IMR-90 (cell line): ENCODE results near the gene USH2A. TPM values are rescaled to one million over a fixed set of nuclear protein-coding genes. Genes with fewer than 3 reads are reported as not detected.

Experiments
- ATAC-seq: fragments of 200-7000 bp; cut with Tn5 transposase; 2 replicates; pipeline ENCODE4 v1.9.1; 2020; ENCODE audit warnings: low read depth, mild to moderate bottlenecking, moderate library complexity
- BruUV-seq: library from RNA; stranded (reverse); fragments of 400-500 nt; replicated peaks from 2 replicates; lab custom pipeline; 2021; lab: Mats Ljungman, UMichigan
- CTCF ChIA-PET: fragments of 300-600 bp; formaldehyde crosslinking; extraction: SDS; loops from one replicate; lab custom pipeline; 2021; ENCODE audit warnings: antibody characterized with exemption; lab: Yijun Ruan, JAX
- POLR2A ChIA-PET: fragments of 300-600 bp; sonication (Branson Sonifier 250); formaldehyde crosslinking; loops from one replicate; lab custom pipeline; 2022; ENCODE audit warnings: antibody characterized with exemption; ENCODE audit not compliant: unreplicated experiment; lab: Charles Lee
- DNase-seq: peaks from one replicate; pipeline ENCODE4 v3.0.0; 2013
- H2AFZ ChIP-seq: replicated peaks from 2 replicates; pipeline ENCODE3; 2013; ENCODE audit warnings: low read length, mild to moderate bottlenecking; ENCODE audit not compliant: poor library complexity
- H2AK5ac ChIP-seq: 2 replicates; pipeline ENCODE4 v1.6.1; 2013; ENCODE audit warnings: low read depth, low read length, inconsistent platforms
- H2AK9ac ChIP-seq: replicated peaks from 2 replicates; pipeline ENCODE3; 2013; ENCODE audit warnings: mild to moderate bottlenecking, low read depth, low read length, moderate library complexity; ENCODE audit not compliant: poor library complexity
- H2BK120ac ChIP-seq: 2 replicates; pipeline ENCODE4 v1.6.1; 2013; ENCODE audit warnings: low read depth, low read length, inconsistent platforms
- H2BK15ac ChIP-seq: 3 replicates; pipeline ENCODE4 v1.6.1; 2013; ENCODE audit warnings: low read depth, low read length, inconsistent platforms
- H2BK20ac ChIP-seq: 2 replicates; pipeline ENCODE4 v1.6.1; 2013; ENCODE audit warnings: low read depth, mild to moderate bottlenecking, inconsistent platforms, low read length, moderate library complexity
- H2BK5ac ChIP-seq: 2 replicates; pipeline ENCODE4 v1.6.1; 2013; ENCODE audit warnings: mild to moderate bottlenecking, low read depth, low read length, inconsistent platforms; ENCODE audit not compliant: poor library complexity, severe bottlenecking
- H3K14ac ChIP-seq: replicated peaks from 2 replicates; pipeline ENCODE4 v1.6.1; 2013; ENCODE audit warnings: low read depth, low read length, inconsistent platforms
- H3K18ac ChIP-seq: 2 replicates; pipeline ENCODE4 v1.6.1; 2013; ENCODE audit warnings: low read depth, low read length, control low read depth
- H3K23ac ChIP-seq: 2 replicates; pipeline ENCODE4 v1.6.1; 2013; ENCODE audit warnings: low read depth, low read length, inconsistent platforms
- H3K27ac ChIP-seq: 2 replicates; pipeline ENCODE4 v1.5.1; 2013; ENCODE audit warnings: mild to moderate bottlenecking, control low read depth, low read length; ENCODE audit not compliant: insufficient read depth
- H3K27me3 ChIP-seq: 2 replicates; pipeline ENCODE4 v1.6.1; 2013; ENCODE audit warnings: low read length; ENCODE audit not compliant: control insufficient read depth, insufficient read depth
- H3K36me3 ChIP-seq: 2 replicates; pipeline ENCODE4 v1.6.1; 2013; ENCODE audit warnings: low read length, mixed read lengths; ENCODE audit not compliant: control insufficient read depth, insufficient read depth
- H3K4ac ChIP-seq: 2 replicates; pipeline ENCODE4 v1.6.1; 2013; ENCODE audit warnings: low read depth, low read length, inconsistent platforms
- H3K4me1 ChIP-seq: 2 replicates; pipeline ENCODE4 v1.6.1; 2013; ENCODE audit warnings: low read length, mixed read lengths; ENCODE audit not compliant: control insufficient read depth, insufficient read depth
- H3K4me2 ChIP-seq: 2 replicates; pipeline ENCODE4 v1.6.1; 2013; ENCODE audit warnings: low read depth, mild to moderate bottlenecking, control low read depth, low read length, moderate library complexity
- H3K4me3 ChIP-seq: 2 replicates; pipeline ENCODE4 v1.5.1; 2013; ENCODE audit warnings: low read depth, mild to moderate bottlenecking, control low read depth, low read length, moderate library complexity; ENCODE audit not compliant: insufficient read depth
- H3K56ac ChIP-seq: 2 replicates; pipeline ENCODE4 v1.6.1; 2013; ENCODE audit warnings: low read length, inconsistent platforms; ENCODE audit not compliant: insufficient read depth; ENCODE audit errors: extremely low read depth
- H3K79me1 ChIP-seq, 2 experiments: 2 replicates each; pipeline ENCODE4 v1.6.1; 2013; ENCODE audit warnings: low read length in 2 of 2, inconsistent platforms in 1 of 2, low read depth in 1 of 2
- H3K9ac ChIP-seq: 2 replicates; pipeline ENCODE4 v1.6.1; 2013; ENCODE audit warnings: low read depth, low read length, control low read depth
- H3K9me1 ChIP-seq: 2 replicates; pipeline ENCODE4 v1.6.1; 2013; ENCODE audit warnings: low read length, inconsistent platforms; ENCODE audit not compliant: insufficient read depth
- H3K9me3 ChIP-seq: 2 replicates; pipeline ENCODE4 v1.6.1; 2013; ENCODE audit warnings: low read length; ENCODE audit not compliant: control insufficient read depth, insufficient read depth
- H4K20me1 ChIP-seq: 2 replicates; pipeline ENCODE4 v1.6.1; 2013; ENCODE audit warnings: low read length, inconsistent platforms; ENCODE audit not compliant: insufficient read depth
- H4K5ac ChIP-seq: 2 replicates; pipeline ENCODE4 v1.6.1; 2013; ENCODE audit warnings: mild to moderate bottlenecking, low read depth, low read length, control low read depth
- H4K8ac ChIP-seq, 2 experiments: 2 replicates each; pipeline ENCODE4 v1.6.1; 2013; ENCODE audit warnings: low read depth in 2 of 2, low read length in 2 of 2, control low read depth in 1 of 2, inconsistent platforms in 1 of 2
- H4K91ac ChIP-seq: 2 replicates; pipeline ENCODE4 v1.6.1; 2013; ENCODE audit warnings: low read depth, low read length, inconsistent platforms; ENCODE audit not compliant: insufficient read depth
- BHLHE40 ChIP-seq: fragments of 150-350 bp; IDR thresholded peaks from 2 replicates; pipeline ENCODE4 v1.6.1; 2016; ENCODE audit warnings: mild to moderate bottlenecking, low read depth, low read length
- CEBPB ChIP-seq: IDR thresholded peaks from 2 replicates; pipeline ENCODE4 v1.6.1; 2012; ENCODE audit warnings: low read depth, low read length, improper control_type of control experiment
- MAFK ChIP-seq: IDR thresholded peaks from 2 replicates; pipeline ENCODE4 v1.6.1; 2012; ENCODE audit warnings: low read depth, low read length, improper control_type of control experiment
- MAZ ChIP-seq: IDR thresholded peaks from 2 replicates; pipeline ENCODE4 v1.6.1; 2012; ENCODE audit warnings: low read depth, mild to moderate bottlenecking, low read length, improper control_type of control experiment, moderate library complexity, borderline replicate concordance
- MXI1 ChIP-seq: IDR thresholded peaks from 2 replicates; pipeline ENCODE4 v1.6.1; 2012; ENCODE audit warnings: low read depth, mild to moderate bottlenecking, low read length, moderate library complexity, borderline replicate concordance
- NFE2L2 ChIP-seq: fragments of 150-350 bp; IDR thresholded peaks from 2 replicates; pipeline ENCODE4 v1.6.1; 2016; ENCODE audit warnings: low read depth, mild to moderate bottlenecking, low read length
- POLR2A ChIP-seq: IDR thresholded peaks from 2 replicates; pipeline ENCODE4 v1.6.1; 2012; ENCODE audit warnings: mild to moderate bottlenecking, low read depth, low read length
- RAD21 ChIP-seq: IDR thresholded peaks from 2 replicates; pipeline ENCODE4 v1.6.1; 2012; ENCODE audit warnings: low read length, improper control_type of control experiment
- RCOR1 ChIP-seq: IDR thresholded peaks from 2 replicates; pipeline ENCODE4 v1.6.1; 2012; ENCODE audit warnings: mild to moderate bottlenecking, low read length, improper control_type of control experiment; ENCODE audit not compliant: insufficient replicate concordance
- RFX5 ChIP-seq: IDR thresholded peaks from 2 replicates; pipeline ENCODE4 v1.8.0; 2012; ENCODE audit warnings: low read depth, mild to moderate bottlenecking, low read length, moderate library complexity
- SMC3 ChIP-seq: fragments of 150-350 bp; IDR thresholded peaks from 2 replicates; pipeline ENCODE4 v1.6.1; 2016; ENCODE audit warnings: low read depth, mild to moderate bottlenecking, antibody characterized with exemption, low read length, moderate library complexity
- USF2 ChIP-seq: fragments of 150-350 bp; IDR thresholded peaks from 2 replicates; pipeline ENCODE4 v1.6.1; 2017; ENCODE audit warnings: mild to moderate bottlenecking, antibody characterized with exemption, low read length, low read depth
- WGBS, 2 experiments: methylation state at CpG; one replicate each; pipeline versions ENCODE4 v1.1.5 to v1.1.7; 2013; ENCODE audit warnings: missing lambda C conversion rate in 2 of 2; ENCODE audit not compliant: insufficient read length in 1 of 2; ENCODE audit errors: extremely low coverage in 2 of 2; 5-methylcytosine and 5-hydroxymethylcytosine counted together
- dilution Hi-C: fragments of 300-500 bp; cut with HindIII; formaldehyde crosslinking; loops from one replicate; pipeline ENCODE4 v1.14.3; 2018; ENCODE audit warnings: low sequenced_read_pairs; ENCODE audit not compliant: unreplicated experiment
- in situ Hi-C: fragments of 300-500 bp; cut with MboI; formaldehyde crosslinking; loops from 3 replicates; pipeline ENCODE4 v1.14.3; 2019; ENCODE audit warnings: low sequenced_read_pairs, inconsistent platforms, mixed read lengths
- intact Hi-C: fragments of 100-400 bp; cut with micrococcal nuclease; formaldehyde crosslinking; loops from 2 replicates; pipeline ENCODE4 v1.10.0; 2022
- polyA plus RNA-seq, 3 experiments: library from polyadenylated mRNA; depleted of rRNA; stranded (reverse); fragments of >200 nt; gene quantifications; 2 replicates each; pipeline ENCODE4 v1.2.3, GENCODE V29; 2012; ENCODE audit warnings: low replicate concordance in 1 of 3
- total RNA-seq: library from RNA; depleted of rRNA; stranded (reverse); fragments of >200 nt; gene quantifications from 2 replicates; pipeline ENCODE4 v1.2.3, GENCODE V29; 2012
- TF ChIP-seq, protein P1 (sequence below): fragments of 150-350 bp; IDR thresholded peaks from 2 replicates; pipeline ENCODE4 v1.6.1; 2016; ENCODE audit warnings: low read depth, mild to moderate bottlenecking, low read length, moderate library complexity, borderline replicate concordance
- TF ChIP-seq, protein P2 (sequence below): conservative IDR thresholded peaks from 2 replicates; pipeline ENCODE4 v1.5.1; 2012; ENCODE audit warnings: mild to moderate bottlenecking, low read depth, low read length, improper control_type of control experiment

Gene USH2A
- total and polyA plus RNA-seq, 2 of the 4 experiments (the other 2 are of a cell fraction): under 0.01 to 0.02 TPM

DNA sequence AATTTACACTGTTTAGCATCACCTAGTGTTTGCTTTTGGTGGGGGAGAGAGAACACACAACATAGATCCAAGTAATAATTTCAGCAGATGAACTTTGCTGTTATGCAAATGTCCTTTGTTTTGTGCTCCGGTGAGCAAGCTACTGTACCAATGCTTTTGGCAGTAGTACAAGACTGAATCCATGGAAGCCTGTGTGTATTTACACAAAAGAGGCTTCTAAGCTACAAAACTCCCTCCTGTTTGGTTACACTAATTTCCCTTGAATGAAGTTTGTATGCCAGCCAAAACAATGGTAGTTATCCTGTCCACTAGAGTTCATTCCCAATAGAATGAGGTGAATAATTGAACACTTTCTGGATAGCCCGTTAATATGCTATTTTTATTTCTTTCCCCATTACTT, 535.6 kb downstream of the USH2A start:
- WGBS, 2 experiments: no CpG with 5 or more reads among the region's 2 CpGs
- ATAC-seq (no peak), DNase-seq (peak; percentile 27)
- Histone ChIP-seq H3K9me1 (no peaks in the 10 kb centered on the region), H2AFZ (no peak overlapping the region), H3K18ac (no peak overlapping the region), H2BK20ac (no peak overlapping the region), H3K36me3 (no peaks in the 10 kb centered on the region), H4K91ac (no peak overlapping the region), H4K8ac (no peak overlapping the region), H3K9ac (no peak overlapping the region), H3K4me3 (no peak overlapping the region), H2BK15ac (no peak overlapping the region), H2BK120ac (no peak overlapping the region), H3K23ac (no peak overlapping the region), H4K5ac (no peak overlapping the region), H4K20me1 (no peaks in the 10 kb centered on the region), H3K79me1 (no peaks in the 10 kb centered on the region), H3K56ac (no peak overlapping the region), H2AK9ac (no peak overlapping the region), H3K4me1 (no peaks in the 10 kb centered on the region), H3K14ac (no peak overlapping the region), H2AK5ac (no peak overlapping the region), H2BK5ac (no peak overlapping the region), H3K4me2 (no peak overlapping the region), H3K27me3 (no peaks in the 10 kb centered on the region), H3K4ac (no peak overlapping the region), H3K9me3 (no peaks in the 10 kb centered on the region), H3K27ac (no peak overlapping the region)
- ChIA-PET CTCF (interaction anchor here (0.6 to 1.2 kb wide), 2 partner anchors 15 to 1182 kb away, joined by 3 to 4 read pairs; no protein-coding TSS in a partner anchor), POLR2A (no interaction called here)
- in situ Hi-C loops (no loop called here), intact Hi-C loops (no loop called here), dilution Hi-C loops (no loop called here)
- TF ChIP-seq, protein P1, sequence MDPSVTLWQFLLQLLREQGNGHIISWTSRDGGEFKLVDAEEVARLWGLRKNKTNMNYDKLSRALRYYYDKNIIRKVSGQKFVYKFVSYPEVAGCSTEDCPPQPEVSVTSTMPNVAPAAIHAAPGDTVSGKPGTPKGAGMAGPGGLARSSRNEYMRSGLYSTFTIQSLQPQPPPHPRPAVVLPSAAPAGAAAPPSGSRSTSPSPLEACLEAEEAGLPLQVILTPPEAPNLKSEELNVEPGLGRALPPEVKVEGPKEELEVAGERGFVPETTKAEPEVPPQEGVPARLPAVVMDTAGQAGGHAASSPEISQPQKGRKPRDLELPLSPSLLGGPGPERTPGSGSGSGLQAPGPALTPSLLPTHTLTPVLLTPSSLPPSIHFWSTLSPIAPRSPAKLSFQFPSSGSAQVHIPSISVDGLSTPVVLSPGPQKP: no peak
- no peak for TF ChIP-seq MXI1
- TF ChIP-seq RCOR1: no peak
- no peak for TF ChIP-seq CEBPB
- no peak for TF ChIP-seq SMC3
- no peak for TF ChIP-seq BHLHE40
- TF ChIP-seq USF2: no peak
- no peak for TF ChIP-seq RAD21
- TF ChIP-seq MAZ: no peak
- no peak for TF ChIP-seq RFX5
- TF ChIP-seq POLR2A: no peak
- TF ChIP-seq NFE2L2: no peak
- no peak for TF ChIP-seq MAFK
- TF ChIP-seq, protein P2, sequence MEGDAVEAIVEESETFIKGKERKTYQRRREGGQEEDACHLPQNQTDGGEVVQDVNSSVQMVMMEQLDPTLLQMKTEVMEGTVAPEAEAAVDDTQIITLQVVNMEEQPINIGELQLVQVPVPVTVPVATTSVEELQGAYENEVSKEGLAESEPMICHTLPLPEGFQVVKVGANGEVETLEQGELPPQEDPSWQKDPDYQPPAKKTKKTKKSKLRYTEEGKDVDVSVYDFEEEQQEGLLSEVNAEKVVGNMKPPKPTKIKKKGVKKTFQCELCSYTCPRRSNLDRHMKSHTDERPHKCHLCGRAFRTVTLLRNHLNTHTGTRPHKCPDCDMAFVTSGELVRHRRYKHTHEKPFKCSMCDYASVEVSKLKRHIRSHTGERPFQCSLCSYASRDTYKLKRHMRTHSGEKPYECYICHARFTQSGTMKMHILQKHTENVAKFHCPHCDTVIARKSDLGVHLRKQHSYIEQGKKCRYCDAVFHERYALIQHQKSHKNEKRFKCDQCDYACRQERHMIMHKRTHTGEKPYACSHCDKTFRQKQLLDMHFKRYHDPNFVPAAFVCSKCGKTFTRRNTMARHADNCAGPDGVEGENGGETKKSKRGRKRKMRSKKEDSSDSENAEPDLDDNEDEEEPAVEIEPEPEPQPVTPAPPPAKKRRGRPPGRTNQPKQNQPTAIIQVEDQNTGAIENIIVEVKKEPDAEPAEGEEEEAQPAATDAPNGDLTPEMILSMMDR: no peak
- BruUV-seq: no TSS peak
